Astrocyte (in vitro differentiated cells and primary cell): Measurements from ENCODE around the gene UNC5A.

Experiments used
- EZH2 ChIP-seq: IDR thresholded peaks from 2 replicates; pipeline ENCODE4 v1.6.1; 2012; ENCODE audit warnings: mild to moderate bottlenecking, low read length, inconsistent platforms; ENCODE audit not compliant: insufficient read depth
- TF ChIP-seq, protein P1 (sequence below): IDR thresholded peaks from 2 replicates; pipeline ENCODE4 v1.5.1; 2011; ENCODE audit warnings: low read depth, mild to moderate bottlenecking, inconsistent platforms, low read length, moderate library complexity; ENCODE audit not compliant: insufficient read depth

DNA sequence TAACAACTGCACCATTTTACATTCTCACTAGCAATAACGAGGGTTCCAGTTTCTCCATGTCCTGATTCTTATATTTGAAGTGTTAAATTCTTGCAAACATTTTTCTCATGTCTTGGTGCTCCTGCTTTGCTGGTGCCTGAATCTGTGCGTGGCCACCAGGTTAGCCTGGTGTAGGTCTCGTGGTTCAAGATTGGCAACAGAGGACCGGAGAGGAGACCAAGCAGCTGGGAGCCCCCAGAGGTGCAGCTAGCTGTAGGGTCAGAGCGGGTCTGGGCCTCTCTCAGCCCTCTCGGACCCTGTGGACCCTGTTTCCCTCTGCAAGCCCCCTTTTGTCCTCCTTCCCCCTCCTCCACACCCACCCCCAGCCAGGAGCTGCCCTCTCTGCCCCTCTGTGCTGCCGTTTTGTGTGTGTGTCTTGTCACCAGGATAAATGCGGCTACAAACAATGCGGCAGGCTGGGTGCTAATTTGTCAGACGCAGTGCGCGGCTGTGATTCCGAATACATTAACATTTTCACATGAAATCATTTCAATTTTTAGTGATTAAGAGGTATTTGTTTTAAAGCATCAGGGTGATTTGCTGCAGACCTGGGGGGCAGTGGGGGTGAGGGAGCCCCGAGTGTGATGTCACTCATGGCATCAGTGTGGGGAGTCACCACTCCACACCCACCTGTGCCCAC, 17.5 kb downstream of the UNC5A start:
- TF ChIP-seq, protein P1, sequence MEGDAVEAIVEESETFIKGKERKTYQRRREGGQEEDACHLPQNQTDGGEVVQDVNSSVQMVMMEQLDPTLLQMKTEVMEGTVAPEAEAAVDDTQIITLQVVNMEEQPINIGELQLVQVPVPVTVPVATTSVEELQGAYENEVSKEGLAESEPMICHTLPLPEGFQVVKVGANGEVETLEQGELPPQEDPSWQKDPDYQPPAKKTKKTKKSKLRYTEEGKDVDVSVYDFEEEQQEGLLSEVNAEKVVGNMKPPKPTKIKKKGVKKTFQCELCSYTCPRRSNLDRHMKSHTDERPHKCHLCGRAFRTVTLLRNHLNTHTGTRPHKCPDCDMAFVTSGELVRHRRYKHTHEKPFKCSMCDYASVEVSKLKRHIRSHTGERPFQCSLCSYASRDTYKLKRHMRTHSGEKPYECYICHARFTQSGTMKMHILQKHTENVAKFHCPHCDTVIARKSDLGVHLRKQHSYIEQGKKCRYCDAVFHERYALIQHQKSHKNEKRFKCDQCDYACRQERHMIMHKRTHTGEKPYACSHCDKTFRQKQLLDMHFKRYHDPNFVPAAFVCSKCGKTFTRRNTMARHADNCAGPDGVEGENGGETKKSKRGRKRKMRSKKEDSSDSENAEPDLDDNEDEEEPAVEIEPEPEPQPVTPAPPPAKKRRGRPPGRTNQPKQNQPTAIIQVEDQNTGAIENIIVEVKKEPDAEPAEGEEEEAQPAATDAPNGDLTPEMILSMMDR, result no peak
- TF ChIP-seq EZH2, result no peak
